Embryonic facial prominence (tissue), 1 donor: ENCODE data around the gene KAZN.

Experiments
- DNase-seq: peaks from one replicate; pipeline ENCODE4 v3.0.0-alpha.2; 2016; ENCODE audit errors: extremely low spot score

KAZN gene

DNA sequence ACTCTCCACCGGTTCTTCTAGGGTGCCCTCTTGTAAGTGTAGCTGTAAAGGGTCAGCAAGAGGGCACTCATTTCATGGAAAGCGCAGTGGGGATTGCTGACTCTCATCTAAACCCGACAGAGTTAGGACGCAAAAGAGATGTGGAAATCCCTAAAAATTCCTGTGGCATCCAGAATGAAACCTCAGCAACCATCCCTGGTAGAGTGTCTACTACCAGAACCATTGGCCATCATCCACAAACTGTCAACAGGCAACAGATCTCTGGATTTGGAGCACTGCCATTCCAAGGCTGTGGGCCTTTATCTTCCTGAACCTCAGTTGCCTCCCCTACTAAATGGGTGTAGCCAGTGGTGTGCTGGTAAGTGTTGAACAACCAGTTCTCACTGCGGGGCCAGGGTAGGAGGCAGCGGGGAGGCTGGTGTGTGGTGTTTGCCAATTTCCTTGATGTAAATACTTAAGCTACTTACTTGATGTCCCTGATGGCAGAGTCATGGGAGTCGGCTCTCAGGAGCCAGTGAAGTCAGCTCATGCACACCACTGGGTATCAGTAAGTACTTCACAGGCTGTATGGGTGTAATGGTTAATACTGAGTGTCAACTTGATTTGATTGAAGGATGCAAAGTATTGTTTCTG is 195.8 kb downstream of the KAZN start:
- DNase-seq: no peak

DNA sequence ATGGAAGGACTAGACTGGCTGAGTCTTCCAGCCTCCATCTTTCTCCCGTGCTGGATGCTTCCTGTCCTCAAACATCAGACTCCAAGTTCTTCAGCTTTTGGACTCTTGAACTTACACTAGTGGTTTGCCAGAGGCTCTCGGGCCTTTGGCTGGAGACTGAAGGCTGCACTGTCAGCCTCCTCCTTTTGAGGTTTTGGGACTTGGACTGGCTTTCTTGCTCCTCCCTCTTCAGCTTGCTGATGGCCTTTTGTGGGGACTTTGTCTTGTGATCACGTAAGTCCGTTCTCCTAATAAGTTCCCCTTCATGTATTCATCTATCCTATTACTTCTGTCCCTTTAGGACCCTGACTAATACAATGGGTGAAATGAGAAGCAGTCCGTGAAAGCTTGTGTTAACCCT is 196.4 kb downstream of the KAZN start:
- no peak for DNase-seq

- no peak for DNase-seq
These were observed 197.1 kb downstream of the KAZN start for GRCh38 chr1:14795589-14795988.

- DNase-seq: no peak
These were observed 201.5 kb downstream of the KAZN start for GRCh38 chr1:14800014-14800413.

DNA sequence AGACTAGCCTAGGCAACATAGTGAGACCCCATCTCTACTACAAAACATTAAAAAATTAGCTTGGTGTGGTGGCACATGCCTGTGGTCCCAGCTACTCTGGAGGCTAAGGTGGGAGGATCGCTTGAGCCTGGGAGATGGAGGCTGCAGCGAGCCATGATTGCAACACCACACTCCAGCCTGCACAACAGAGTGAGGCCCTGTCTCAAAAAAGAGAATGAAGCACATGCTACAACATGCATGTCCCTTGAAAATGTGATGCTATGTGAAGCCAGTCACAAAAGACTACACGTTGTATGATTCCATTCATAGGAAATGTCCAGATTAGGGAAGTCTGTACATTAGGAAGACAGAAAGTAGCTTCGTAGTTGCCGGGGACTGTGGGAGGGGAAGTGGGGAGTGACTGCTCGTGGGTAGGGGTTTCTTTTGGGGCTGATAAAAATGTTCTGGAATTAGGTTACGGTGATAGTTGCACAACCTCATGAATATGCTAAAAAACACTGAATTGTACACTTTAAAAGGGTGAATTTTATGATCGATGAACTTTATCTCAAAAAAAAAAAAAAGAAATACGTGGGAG is 202.1 kb downstream of the KAZN start:
- no peak for DNase-seq

GRCh38 chr1:14803002-14803789 is 204.7 kb downstream of the KAZN start:
- no peak for DNase-seq

DNA sequence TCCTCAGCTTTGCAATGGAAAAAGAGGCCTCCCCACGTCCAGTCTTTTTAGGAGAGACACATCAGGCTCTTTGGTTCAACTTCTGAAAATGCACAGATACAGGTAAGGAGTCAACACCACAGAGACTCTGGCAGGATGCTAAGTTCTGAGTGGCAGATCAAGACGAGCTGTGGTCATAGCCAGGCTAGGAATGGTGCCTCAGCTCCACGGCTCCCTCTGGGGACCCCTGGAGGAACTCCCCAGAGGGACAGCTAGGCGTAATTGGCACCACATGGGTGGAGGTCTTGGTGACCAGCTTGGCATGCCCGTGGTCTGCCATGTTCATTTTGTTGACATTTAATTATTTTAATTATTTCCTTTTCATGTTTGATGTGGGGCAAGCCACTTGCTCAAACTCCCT is 206.1 kb downstream of the KAZN start:
- DNase-seq: no peak

DNA sequence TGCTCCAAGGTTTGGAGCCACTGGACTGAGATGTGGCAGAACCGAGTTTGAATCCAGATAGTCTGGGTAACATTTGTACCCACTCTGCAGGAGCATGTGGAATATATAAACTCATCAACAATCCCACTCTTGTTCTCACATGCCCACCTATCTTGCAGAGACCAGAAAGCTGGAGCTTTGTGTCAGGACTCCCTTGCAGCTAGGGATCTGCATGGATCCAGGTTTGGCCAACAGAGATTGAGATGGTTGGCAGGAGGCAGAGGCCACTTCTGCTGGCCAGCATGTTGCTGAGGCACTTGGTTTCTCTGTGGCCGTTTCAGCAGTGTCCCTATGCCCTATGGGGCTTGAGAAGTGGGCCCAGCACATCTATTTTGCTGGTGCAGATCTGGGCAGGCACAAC is 208.3 kb downstream of the KAZN start:
- DNase-seq: no peak

- DNase-seq: no peak
These were observed 210.3 kb downstream of the KAZN start for GRCh38 chr1:14808768-14809167.

DNA sequence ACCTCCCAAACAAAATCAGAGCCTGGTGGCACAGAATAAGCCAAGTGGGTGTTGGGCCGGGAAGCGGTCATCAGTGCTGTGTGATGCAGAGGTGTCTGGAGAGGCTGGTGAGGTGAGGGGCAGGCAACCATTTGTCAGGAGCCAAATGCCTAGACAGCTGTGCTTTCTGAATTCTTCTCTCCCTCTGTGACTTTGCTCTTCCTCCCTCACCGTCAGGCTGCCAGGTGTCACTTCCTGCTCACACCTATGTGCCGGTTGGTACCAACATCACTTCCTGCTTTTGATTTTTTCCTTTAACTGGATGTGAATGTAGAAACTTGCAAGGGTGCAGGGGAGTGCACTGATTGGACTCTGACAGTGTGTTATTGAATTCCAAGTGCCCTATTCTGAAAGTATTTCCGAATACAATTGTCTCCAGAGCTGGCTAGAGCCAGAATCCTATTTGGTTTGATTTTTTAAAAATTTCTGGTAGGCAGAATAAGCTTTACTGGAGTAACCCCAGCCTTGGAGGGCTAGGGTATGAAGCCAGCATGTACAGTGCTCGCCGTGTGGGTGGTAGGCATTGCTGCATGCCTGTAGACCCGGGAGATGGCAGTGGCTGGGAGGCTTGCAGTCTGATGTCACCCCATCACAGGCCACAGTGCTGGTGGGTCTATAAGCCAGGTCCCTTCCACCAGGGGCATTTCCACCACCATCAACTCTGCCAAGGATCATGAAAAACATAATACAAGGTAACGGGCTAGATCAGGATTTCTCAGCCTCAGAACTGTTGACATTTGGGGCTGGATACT is 210.9 kb downstream of the KAZN start:
- no peak for DNase-seq

DNA sequence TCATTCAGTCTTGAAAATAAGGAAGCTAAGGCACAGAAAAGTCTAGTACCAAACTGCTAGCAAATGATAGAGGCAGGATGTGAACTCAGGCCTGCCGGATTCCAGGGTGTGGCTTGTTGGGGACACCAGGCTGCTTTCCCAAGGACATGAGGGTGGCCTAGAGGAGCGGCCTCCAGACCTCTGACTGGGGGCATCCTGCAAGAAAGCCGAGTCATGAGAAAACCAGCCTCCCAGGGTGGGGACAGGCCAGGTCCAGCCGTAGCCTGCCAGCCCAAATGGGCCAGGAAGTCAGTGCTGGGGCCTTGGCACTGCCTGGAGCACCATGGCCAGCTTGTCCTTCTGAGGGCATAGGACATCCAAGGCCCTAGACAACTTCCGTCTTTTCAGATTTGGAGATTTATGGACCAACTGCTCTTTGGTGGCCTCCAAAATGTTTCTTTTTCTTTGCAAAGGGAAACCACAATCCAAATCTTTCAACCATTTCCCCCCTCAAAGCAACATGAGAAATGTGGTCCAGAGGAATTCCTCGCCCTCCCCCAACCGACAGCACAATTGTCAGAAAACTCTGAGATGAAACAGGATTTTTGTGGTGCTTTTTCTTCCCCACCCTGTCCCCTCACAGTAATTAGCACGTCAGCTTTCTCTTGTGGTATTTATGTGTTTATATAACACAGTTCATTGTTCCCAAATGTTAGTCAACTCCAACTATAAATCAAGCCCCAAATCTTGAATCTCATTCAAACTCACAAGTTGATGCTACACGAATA is 212.3 kb downstream of the KAZN start:
- DNase-seq: no peak

DNA sequence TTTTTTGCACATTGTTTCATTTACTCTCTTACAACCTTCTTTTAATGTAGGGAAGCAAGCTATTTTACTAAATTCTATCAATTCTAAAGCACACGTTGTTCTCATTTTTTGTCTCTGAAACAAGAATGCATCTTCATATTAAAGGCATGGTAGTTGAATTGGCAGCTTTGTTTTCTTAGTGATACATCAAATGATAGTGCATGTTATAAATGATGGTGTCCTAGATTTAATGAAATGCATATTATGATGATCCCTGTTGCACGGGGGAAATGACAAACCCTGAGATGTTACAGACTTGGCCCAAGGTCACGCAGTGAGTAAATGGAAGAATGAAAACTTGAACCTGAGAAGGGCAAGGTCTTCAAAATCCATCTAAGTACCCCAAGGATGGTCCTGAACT is 213.1 kb downstream of the KAZN start:
- DNase-seq: no peak

- no peak for DNase-seq
These were observed 213.7 kb downstream of the KAZN start for GRCh38 chr1:14812189-14812588.

DNA sequence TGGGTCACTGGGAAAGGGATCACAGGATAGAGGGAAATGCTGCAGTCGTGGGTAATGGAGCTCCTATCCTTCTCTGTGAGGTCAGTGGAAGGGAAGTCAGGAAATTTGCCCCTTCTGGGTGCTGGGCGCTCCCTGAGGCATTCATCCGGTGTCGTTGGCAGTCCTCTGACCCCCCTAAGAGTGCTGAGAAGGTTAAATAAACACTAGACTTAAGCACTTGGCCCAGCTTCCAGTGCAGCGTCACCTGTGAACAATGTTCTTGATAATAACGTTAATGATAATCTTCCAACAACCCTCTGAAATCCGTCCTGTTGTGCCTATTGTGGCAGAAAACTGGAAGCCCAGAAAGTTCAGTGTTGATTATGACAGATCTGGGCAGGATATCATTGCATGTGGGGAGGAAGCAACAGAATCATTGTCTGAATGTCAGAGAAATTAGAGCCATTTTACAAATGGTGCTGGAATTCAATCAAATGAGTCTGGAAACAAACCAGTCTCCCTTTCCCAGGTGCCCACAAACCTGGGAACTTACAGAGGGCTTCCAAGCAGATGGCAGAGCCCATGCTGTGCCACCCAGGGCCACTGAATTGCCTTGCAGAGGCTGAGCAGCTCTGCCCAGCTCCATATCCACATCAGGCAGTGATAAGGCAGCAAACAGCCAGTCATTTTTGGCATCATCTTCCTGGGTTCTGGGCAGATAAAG is 216.8 kb downstream of the KAZN start:
- DNase-seq: no peak

GRCh38 chr1:14817223-14818170 is 219.0 kb downstream of the KAZN start:
- DNase-seq: no peak

- DNase-seq: no peak
These were observed 222.0 kb downstream of the KAZN start for GRCh38 chr1:14820295-14821085.

DNA sequence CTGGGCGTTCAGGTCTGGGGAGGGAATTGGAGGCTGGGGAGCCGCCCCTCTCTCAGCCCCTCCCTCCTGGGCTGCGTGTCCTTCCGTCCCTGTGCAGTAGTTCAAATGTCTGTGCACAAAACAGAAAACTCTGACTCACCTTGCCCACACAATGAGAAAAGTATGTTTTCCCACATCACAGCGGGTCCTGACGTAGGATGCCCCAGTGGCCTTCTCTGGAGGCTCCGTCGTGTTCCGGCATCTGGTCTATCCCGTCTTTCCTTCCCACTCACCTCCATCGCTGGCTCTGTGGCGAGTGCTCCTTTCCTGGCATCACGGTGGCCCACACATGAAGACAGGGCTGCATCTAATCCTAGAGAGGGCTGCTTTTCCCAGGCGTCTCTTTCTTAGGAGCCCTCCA is 224.0 kb downstream of the KAZN start:
- no peak for DNase-seq

DNA sequence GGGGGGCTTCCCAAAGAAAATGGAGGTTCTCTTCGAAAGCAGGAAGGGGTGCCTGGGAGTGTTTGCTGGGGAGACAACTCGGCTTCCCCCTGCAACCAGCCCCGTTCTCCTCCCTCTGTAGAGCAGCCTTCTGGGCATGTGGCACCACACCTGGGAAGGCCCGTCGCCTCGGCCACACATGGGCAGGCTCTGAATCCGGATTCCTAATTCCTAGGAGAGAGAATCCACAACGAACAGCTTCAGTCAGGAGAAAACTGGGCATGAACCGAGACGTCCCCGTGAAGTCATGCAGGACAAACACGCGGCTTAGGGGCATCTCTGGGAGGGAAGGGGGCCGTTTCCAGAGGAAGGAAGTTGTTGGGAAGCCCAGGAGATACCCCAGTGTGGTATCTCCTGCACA is 224.5 kb downstream of the KAZN start:
- no peak for DNase-seq

DNA sequence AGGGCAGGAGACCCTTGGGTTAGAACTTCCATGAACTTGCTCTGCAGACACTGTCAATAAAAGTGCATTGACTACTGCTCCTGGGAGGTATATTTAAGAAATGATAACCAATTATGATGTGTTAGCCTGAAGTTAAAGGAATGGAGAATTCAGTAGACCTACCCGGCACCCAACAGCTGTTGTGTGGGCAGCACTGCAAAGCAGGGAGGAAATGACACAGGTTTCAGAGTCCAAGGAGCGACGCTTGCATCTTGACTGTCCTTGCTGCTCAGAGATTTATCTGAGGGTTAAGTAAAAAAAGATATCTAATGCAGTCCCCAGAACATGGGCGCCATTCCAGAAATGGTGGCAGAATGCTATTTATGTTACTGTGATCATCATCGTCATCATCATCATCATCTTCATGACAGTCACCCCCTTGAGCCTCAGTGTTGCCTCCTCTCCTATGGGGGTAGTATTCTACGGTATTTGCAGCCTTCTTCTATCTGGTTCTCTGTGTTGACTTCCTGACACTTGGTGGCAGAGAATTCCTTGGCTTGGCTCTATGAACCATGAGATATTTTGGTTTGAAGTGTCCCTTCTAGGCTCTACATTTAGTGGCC is 225.9 kb downstream of the KAZN start:
- DNase-seq: no peak
